Activated naive CD8-positive, alpha-beta T cell (primary cell): Measurements from ENCODE around the gene GARNL3.

ENCODE experiments used
- H3K27ac Mint-ChIP-seq: one replicate; pipeline ENCODE4 v1.8.0; 2021; ENCODE audit warnings: mixed read lengths
- H3K27me3 Mint-ChIP-seq: one replicate; pipeline ENCODE4 v1.8.0; 2021; ENCODE audit warnings: mixed read lengths
- H3K36me3 Mint-ChIP-seq: one replicate; pipeline ENCODE4 v1.8.0; 2021; ENCODE audit warnings: mixed read lengths
- H3K4me1 Mint-ChIP-seq: one replicate; pipeline ENCODE4 v1.8.0; 2021; ENCODE audit warnings: low read depth, mixed read lengths
- H3K4me3 Mint-ChIP-seq: one replicate; pipeline ENCODE4 v1.8.0; 2021; ENCODE audit warnings: mild to moderate bottlenecking, mixed read lengths
- H3K9me3 Mint-ChIP-seq: one replicate; pipeline ENCODE4 v1.8.0; 2021; ENCODE audit warnings: low read depth, mixed read lengths

The GARNL3 gene, protein sequence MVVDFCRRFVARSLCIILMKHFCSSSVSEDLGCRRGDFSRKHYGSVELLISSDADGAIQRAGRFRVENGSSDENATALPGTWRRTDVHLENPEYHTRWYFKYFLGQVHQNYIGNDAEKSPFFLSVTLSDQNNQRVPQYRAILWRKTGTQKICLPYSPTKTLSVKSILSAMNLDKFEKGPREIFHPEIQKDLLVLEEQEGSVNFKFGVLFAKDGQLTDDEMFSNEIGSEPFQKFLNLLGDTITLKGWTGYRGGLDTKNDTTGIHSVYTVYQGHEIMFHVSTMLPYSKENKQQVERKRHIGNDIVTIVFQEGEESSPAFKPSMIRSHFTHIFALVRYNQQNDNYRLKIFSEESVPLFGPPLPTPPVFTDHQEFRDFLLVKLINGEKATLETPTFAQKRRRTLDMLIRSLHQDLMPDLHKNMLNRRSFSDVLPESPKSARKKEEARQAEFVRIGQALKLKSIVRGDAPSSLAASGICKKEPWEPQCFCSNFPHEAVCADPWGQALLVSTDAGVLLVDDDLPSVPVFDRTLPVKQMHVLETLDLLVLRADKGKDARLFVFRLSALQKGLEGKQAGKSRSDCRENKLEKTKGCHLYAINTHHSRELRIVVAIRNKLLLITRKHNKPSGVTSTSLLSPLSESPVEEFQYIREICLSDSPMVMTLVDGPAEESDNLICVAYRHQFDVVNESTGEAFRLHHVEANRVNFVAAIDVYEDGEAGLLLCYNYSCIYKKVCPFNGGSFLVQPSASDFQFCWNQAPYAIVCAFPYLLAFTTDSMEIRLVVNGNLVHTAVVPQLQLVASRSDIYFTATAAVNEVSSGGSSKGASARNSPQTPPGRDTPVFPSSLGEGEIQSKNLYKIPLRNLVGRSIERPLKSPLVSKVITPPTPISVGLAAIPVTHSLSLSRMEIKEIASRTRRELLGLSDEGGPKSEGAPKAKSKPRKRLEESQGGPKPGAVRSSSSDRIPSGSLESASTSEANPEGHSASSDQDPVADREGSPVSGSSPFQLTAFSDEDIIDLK

DNA sequence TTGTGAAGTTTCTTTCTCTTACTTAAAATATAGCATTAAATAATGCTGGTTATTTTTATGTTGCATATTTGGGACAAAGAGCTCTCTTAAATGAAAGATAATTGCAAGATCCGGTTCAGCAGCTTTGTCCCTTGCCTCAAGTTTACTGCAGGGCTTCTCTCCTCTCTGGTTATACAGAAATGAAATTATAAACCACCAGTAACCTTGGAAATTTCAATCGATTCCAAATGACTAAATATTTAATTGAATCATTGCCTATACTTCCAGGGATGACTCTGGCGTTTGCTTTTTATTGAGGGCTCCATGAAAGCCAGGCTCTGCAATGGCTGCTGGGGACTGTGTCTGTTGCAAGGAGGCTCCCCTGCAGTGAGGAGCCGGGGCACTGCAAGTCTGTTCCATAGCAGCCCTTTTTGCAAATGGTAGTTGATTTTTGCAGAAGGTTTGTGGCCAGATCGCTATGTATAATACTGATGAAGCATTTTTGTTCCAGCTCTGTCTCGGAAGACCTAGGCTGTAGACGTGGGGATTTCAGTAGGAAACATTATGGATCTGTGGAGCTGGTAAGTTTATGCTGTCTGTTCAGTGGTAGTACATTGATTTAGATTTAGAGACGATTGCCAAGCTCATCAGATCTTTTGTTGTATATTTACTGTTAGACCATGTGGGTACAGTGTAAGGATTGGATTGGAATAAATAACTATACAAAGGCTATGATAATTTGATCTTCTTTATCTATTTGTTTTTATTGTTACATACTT lies at the start of gene GARNL3:
Gene GARNL3, plus strand, starts transcription at position 313 of the 758 bp plus-strand sequence. Its CDS starts 104 bp downstream, at position 417.
- Mint-ChIP-seq H3K4me3 (no peak within 1 kb of the TSS), H3K27ac (no peak within 1 kb of the TSS), H3K4me1 (no peaks in the 10 kb centered on the region), H3K9me3 (no peaks in the 10 kb centered on the region), H3K36me3 (peaks cover 8% of the 10 kb centered on the region), H3K27me3 (peaks cover 6% of the 10 kb centered on the region)

DNA sequence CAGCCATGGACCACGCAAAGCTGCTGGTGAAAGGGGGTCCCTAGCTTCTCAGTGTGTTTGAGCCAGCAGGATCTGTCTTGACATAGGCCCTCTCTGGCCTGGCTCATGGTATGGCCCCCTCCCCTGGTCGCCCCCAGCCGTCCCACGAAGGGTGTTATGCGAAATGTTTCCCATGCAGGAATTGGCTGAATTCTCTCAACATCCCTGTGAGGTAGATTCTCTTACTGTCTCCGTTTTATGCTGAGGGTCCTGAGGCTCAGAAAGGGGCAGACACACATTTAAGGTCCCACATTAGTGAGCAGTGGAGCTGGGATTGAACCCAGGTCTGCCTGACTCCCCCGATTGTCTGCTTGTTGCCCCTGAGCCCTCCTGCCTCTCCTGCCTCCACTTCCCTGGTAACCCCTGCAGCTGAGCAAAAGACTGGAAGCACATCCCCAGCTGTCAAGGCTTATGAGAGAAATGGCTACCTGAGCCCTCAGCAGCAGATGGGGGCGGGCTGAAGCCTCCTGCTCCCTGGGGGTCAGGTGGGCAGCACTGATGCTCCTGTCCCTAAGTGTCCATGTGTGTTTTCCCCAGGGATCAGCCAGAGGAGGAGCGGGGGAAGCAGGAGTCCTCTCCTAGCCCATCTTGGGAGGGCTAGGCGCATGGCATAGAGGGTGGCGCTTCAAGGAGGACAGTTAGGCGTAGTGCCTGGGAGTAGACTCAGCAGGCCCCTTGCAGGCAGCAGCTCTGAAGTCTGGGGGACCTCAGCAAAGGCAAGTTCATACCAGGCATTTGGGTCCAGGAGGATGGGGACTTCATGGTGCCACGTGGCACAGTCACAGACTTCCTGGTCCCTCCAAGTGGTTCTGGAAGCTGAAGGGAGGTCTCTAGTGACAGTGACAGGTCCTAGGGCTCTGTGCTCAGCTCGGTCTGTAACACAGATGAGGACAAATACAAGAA lies 49.0 kb upstream of the GARNL3 start:
- Mint-ChIP-seq H3K9me3 (no peaks in the 10 kb centered on the region), H3K36me3 (peaks cover 2% of the 10 kb centered on the region), H3K27me3 (peaks cover 5% of the 10 kb centered on the region), H3K27ac (no peak overlapping the region), H3K4me1 (peaks cover 2% of the 10 kb centered on the region), H3K4me3 (no peak overlapping the region)

- peaks cover 2% of the 10 kb centered on the region for H3K36me3 Mint-ChIP-seq
- H3K27ac Mint-ChIP-seq, result no peak overlapping the region
- peaks cover 5% of the 10 kb centered on the region for H3K4me1 Mint-ChIP-seq
- H3K4me3 Mint-ChIP-seq, result no peak overlapping the region
- no peaks in the 10 kb centered on the region for H3K9me3 Mint-ChIP-seq
- no peaks in the 10 kb centered on the region for H3K27me3 Mint-ChIP-seq
Observed at GRCh38 chr9:127216210-127216887, 48.2 kb upstream of the GARNL3 start.

- Mint-ChIP-seq H3K27ac (no peak overlapping the region), H3K4me3 (no peak overlapping the region), H3K4me1 (peaks cover 10% of the 10 kb centered on the region), H3K9me3 (no peaks in the 10 kb centered on the region), H3K27me3 (no peaks in the 10 kb centered on the region), H3K36me3 (peaks cover 2% of the 10 kb centered on the region)
Observed at GRCh38 chr9:127216888-127217217, 47.7 kb upstream of the GARNL3 start.

GRCh38 chr9:127218818-127219217 lies 45.8 kb upstream of the GARNL3 start:
- peaks cover 26% of the 10 kb centered on the region for H3K4me1 Mint-ChIP-seq
- H3K27ac Mint-ChIP-seq, result no peak overlapping the region
- H3K9me3 Mint-ChIP-seq, result no peaks in the 10 kb centered on the region
- no peaks in the 10 kb centered on the region for H3K27me3 Mint-ChIP-seq
- H3K4me3 Mint-ChIP-seq, result no peak overlapping the region
- peaks cover 2% of the 10 kb centered on the region for H3K36me3 Mint-ChIP-seq

DNA sequence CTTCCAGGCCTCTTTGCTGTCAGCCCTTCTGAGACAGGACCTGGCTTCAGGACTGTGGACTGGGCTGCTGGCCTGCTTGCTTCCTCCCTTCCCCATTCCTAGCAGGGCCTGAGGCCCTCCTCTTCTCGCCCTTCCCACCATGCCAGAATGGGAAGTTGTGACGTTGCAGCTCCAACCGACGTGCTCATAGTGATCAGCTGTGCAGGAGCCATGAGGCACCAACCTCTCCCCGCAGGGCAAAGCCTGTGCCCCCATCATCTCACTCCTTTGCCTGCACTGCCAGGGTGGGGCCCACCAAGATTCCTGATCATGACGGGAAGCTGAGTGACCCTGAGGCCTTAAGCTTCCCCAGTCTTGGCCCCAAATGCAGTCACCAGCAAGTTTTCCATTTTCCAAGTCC lies 45.1 kb upstream of the GARNL3 start:
- Mint-ChIP-seq H3K4me3 (no peak overlapping the region), H3K9me3 (no peaks in the 10 kb centered on the region), H3K27me3 (no peaks in the 10 kb centered on the region), H3K4me1 (peaks cover 30% of the 10 kb centered on the region), H3K36me3 (peaks cover 2% of the 10 kb centered on the region), H3K27ac (no peak overlapping the region)

GRCh38 chr9:127221695-127222094 lies 42.9 kb upstream of the GARNL3 start:
- Mint-ChIP-seq H3K27ac (peak overlapping the region; percentile 56), H3K36me3 (no peaks in the 10 kb centered on the region)

GRCh38 chr9:127222388-127223095 lies 42.0 kb upstream of the GARNL3 start:
- H3K9me3 Mint-ChIP-seq, result no peaks in the 10 kb centered on the region
- H3K4me3 Mint-ChIP-seq, result no peak overlapping the region
- peaks cover 39% of the 10 kb centered on the region for H3K4me1 Mint-ChIP-seq
- H3K36me3 Mint-ChIP-seq, result no peaks in the 10 kb centered on the region
- no peak overlapping the region for H3K27ac Mint-ChIP-seq
- H3K27me3 Mint-ChIP-seq, result no peaks in the 10 kb centered on the region

More at GRCh38 chr9:127221695-127222094, 42.9 kb upstream of the GARNL3 start:
- Mint-ChIP-seq H3K9me3 (no peaks in the 10 kb centered on the region), H3K27me3 (no peaks in the 10 kb centered on the region), H3K4me3 (no peak overlapping the region), H3K4me1 (peaks cover 39% of the 10 kb centered on the region)

- no peak overlapping the region for H3K27ac Mint-ChIP-seq
- H3K4me1 Mint-ChIP-seq, result peaks cover 39% of the 10 kb centered on the region
- no peaks in the 10 kb centered on the region for H3K27me3 Mint-ChIP-seq
- H3K36me3 Mint-ChIP-seq, result no peaks in the 10 kb centered on the region
- no peaks in the 10 kb centered on the region for H3K9me3 Mint-ChIP-seq
- H3K4me3 Mint-ChIP-seq, result peak overlapping the region; percentile 19
Observed at GRCh38 chr9:127223266-127223665, 41.3 kb upstream of the GARNL3 start.

GRCh38 chr9:127223810-127224177 lies 40.8 kb upstream of the GARNL3 start:
- Mint-ChIP-seq H3K4me1 (peaks cover 39% of the 10 kb centered on the region), H3K4me3 (peak overlapping the region; percentile 83), H3K36me3 (no peaks in the 10 kb centered on the region), H3K9me3 (no peaks in the 10 kb centered on the region), H3K27me3 (no peaks in the 10 kb centered on the region), H3K27ac (no peak overlapping the region)

GRCh38 chr9:127224178-127224882 lies 40.2 kb upstream of the GARNL3 start:
- no peaks in the 10 kb centered on the region for H3K36me3 Mint-ChIP-seq
- H3K4me3 Mint-ChIP-seq, result peak overlapping the region; percentile 83
- no peaks in the 10 kb centered on the region for H3K9me3 Mint-ChIP-seq
- peaks cover 4% of the 10 kb centered on the region for H3K27me3 Mint-ChIP-seq
- H3K4me1 Mint-ChIP-seq, result peaks cover 39% of the 10 kb centered on the region
- H3K27ac Mint-ChIP-seq, result peak overlapping the region; percentile 61

GRCh38 chr9:127224883-127225739 lies 39.5 kb upstream of the GARNL3 start:
- H3K27me3 Mint-ChIP-seq, result peaks cover 6% of the 10 kb centered on the region
- H3K36me3 Mint-ChIP-seq, result no peaks in the 10 kb centered on the region
- peak overlapping the region; percentile 83 for H3K4me3 Mint-ChIP-seq
- no peaks in the 10 kb centered on the region for H3K9me3 Mint-ChIP-seq
- H3K27ac Mint-ChIP-seq, result no peak overlapping the region
- peaks cover 39% of the 10 kb centered on the region for H3K4me1 Mint-ChIP-seq
